Hepatocyte (in vitro differentiated cells): ENCODE measurements around the gene KCNIP2.

Experiments used
- CTCF ChIP-seq: fragments of 200-600 bp; sonication (generic); IDR thresholded peaks from 2 replicates; pipeline ENCODE4 v1.5.1; 2016; ENCODE audit warnings: antibody characterized with exemption, mild to moderate bottlenecking; ENCODE audit not compliant: poor library complexity
- EZH2 ChIP-seq: fragments of 200-600 bp; sonication (generic); IDR thresholded peaks from 2 replicates; pipeline ENCODE4 v1.6.1; 2016; ENCODE audit warnings: antibody characterized with exemption, mild to moderate bottlenecking, borderline replicate concordance
- EZH2phosphoT487 ChIP-seq: fragments of 200-600 bp; sonication (generic); IDR thresholded peaks from one replicate; pipeline ENCODE4 v1.6.1; 2018; ENCODE audit warnings: antibody characterized with exemption, mild to moderate bottlenecking, low read depth, moderate library complexity; ENCODE audit not compliant: unreplicated experiment, severe bottlenecking

DNA sequence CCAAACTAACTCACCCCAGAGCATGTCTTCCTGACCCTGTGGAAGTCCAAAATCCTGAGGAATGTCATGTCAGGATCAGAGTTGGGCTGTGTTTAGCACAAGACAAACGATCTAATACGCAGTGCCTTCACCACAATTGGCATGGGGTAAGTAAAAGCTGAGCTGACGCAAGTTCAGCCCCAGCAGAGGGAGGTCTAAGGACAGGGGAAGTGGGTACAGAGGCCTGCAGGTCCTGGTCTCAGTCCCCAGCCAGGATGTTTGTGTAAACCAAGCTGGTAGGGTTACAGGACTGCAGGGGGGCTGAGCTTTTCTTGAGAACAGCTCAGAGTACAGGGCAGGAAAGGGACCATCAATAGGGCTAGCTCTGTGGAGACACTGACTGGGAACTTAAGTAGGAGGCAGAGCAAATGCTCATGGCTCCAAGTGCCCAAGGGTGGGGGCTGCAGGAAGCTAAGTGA lies 5.3 kb upstream of the KCNIP2 start:
- no peak for TF ChIP-seq CTCF
- no peak for TF ChIP-seq EZH2phosphoT487
- no peak for TF ChIP-seq EZH2
